ENCODE results near the gene ENAH.

The ENAH gene

DNA sequence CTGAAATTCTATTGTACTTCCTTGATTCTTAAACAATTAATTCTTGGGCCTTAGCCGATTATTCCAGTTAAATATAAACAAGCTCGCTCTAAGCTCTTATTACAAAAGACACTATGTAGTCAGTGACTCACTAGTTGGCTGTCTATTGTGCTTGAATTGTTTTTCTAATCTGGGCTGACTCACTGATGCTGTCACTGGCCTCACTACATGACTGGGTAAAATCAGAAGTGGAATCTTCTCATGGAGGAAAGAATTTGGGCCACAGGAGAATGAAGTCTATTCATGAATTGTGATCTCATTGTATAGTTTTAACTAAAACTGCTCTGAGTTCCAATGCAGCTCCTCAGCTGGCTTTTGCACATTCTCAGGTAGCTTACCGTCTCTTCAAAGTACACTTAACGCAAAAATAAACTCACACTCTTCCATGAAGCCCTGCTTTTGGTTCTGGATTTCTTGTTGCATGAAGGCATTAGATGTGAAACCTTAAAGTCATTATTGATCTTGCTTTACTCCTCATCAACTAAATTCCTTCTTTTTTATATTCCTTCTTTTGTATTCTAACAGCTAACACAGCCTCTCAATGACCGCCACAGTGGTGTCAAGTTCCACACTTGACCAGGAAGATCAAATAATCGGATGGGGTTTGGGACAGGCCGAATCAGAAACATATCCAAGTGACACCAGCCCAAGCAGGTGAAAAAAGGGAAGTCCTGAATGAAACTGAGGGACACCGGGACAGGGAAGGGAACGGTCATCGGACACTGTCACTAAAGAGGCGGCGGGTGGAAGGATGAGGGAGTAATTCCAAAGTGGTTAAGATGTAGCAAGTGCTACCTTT is 144.2 kb downstream of the ENAH start:
- DNase-seq (ENCODE audit: low read depth) = peak; percentile 97
- TF ChIP-seq, protein P1, sequence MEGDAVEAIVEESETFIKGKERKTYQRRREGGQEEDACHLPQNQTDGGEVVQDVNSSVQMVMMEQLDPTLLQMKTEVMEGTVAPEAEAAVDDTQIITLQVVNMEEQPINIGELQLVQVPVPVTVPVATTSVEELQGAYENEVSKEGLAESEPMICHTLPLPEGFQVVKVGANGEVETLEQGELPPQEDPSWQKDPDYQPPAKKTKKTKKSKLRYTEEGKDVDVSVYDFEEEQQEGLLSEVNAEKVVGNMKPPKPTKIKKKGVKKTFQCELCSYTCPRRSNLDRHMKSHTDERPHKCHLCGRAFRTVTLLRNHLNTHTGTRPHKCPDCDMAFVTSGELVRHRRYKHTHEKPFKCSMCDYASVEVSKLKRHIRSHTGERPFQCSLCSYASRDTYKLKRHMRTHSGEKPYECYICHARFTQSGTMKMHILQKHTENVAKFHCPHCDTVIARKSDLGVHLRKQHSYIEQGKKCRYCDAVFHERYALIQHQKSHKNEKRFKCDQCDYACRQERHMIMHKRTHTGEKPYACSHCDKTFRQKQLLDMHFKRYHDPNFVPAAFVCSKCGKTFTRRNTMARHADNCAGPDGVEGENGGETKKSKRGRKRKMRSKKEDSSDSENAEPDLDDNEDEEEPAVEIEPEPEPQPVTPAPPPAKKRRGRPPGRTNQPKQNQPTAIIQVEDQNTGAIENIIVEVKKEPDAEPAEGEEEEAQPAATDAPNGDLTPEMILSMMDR (conservative IDR thresholded peaks at IDR 0.05; ENCODE audit: low read depth, low read length) = no peak
- H3K4me3 ChIP-seq (ENCODE audit: low read length) = no peak overlapping the region

DNA sequence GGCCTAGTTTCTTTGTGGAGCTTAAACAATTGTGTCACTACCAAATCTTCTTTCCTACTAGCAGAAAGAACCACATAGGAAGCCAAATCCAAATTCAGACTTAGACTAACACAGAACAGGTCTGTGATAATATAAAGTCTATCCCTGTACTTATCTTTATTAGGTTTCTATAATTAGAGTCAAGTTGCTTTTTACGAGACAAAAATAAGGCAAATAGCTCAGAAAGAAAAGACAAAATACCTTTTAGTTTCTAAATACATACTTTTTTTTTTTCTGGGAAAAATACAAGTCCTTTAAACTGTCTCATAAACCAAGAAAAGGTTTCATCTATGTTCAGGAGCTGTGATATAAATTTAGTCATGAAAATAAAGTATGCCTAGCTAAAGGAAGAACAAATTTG is 146.2 kb downstream of the ENAH start:
- TF ChIP-seq, protein P1 (conservative IDR thresholded peaks at IDR 0.05; ENCODE audit: low read depth, low read length) = no peak
- no peak overlapping the region for H3K4me3 ChIP-seq (ENCODE audit: low read length)
- DNase-seq (ENCODE audit: low read depth) = no peak

DNA sequence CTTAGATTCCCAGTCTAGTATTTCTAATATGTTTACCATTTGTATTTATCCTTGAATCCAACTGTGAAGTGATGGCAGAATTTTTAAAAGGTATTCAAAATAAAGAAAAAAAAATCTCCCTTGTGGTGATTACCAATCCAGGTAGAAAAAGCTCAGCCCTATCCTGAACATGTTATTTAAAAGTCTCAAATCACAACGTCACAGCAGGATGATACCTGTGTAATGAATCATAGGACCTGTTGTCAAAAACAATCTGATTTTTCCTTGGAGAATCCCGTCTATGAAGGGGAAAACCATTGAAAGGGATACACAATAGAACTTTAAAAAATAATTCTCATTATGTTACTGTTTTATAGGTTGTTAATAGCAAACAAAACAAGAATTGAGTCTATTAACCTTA is 148.1 kb downstream of the ENAH start:
- no peak for DNase-seq (ENCODE audit: low read depth)
- H3K4me3 ChIP-seq (ENCODE audit: low read length) = no peak overlapping the region
- TF ChIP-seq, protein P1 (conservative IDR thresholded peaks at IDR 0.05; ENCODE audit: low read depth, low read length) = no peak

DNA sequence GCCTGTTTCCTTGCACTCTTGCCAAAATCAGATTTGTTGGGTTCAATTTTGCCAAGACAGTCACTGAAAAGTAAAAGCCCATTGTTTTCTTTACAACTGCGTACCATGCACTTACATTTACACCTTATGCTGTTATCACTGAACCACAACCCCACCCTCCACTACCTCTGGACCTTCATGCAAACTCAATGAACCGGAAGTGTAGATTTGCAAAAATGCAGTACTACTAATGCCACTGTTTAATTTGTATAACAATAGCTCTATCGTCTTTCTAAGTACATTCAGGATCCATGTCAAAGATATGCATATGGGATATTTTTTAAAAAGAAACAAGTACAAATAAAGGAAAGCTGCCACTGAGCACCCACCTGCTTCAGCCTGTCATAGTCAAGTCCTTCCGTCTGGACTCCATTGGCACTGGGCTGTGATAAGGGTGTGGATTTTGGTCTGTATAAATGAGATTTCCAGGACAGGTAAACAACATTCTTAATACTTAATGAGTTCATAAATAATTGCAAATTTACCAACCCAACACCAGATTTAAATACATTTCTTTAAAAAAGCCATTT is 152.2 kb downstream of the ENAH start:
- TF ChIP-seq, protein P1 (conservative IDR thresholded peaks at IDR 0.05; ENCODE audit: low read depth, low read length) = no peak
- no peak overlapping the region for H3K4me3 ChIP-seq (ENCODE audit: low read length)
- DNase-seq (ENCODE audit: low read depth) = no peak

DNA sequence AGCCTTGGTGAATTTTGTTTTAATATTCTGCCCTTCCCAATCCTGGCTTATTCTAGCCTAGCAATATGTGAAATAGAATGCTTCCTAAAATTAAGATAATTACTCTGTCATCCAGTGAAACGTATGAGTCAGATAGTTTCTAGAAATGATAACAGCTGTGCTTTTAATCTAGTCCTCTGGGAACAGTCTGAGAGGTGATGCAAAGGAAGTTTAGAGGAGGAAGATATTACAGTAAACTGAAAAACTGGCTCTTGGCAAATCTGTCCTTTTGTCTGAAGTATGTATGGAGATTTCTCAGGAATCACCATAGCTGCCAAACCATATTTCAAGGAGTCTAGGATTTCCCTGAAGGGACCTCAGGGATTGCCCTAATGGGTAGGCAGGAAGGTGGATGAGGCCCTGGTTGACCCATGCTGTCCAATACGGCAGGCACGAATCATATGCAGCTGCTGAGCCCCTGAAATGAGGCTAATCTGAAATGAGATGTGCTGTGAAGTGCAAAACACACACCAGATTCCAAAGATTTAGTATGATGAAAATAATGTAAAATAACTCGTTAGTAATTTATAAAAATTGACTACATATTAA is 154.3 kb downstream of the ENAH start:
- DNase-seq (ENCODE audit: low read depth) = no peak
- TF ChIP-seq, protein P1 (conservative IDR thresholded peaks at IDR 0.05; ENCODE audit: low read depth, low read length) = no peak
- H3K4me3 ChIP-seq (ENCODE audit: low read length) = no peak overlapping the region

DNA sequence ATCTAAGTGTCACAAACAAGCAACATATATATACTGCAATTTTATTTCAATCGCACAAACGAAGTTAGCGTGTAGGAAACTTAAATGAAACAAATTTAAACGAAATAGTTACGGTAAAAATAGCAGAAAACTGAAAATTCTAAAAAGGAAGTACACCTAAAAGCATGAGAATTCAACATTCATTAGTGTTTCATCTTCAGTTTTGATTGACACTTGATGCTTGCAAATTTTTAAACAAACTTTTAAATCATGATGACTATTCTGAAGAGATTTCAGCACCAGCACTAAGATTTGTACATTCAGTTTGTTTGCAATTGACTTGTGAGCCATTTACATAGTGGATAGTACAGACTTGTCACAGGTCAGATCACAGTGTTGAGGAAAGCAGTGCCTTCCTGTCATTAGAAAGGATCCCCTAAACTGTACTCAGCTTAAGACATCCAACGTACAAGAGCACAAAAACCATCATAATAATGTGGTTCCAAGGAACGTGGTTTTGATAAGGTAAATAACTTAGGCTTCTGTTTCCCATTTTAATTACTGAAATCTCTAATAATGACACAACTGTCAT is 158.0 kb downstream of the ENAH start:
- TF ChIP-seq, protein P1 (conservative IDR thresholded peaks at IDR 0.05; ENCODE audit: low read depth, low read length) = no peak
- DNase-seq (ENCODE audit: low read depth) = no peak
- H3K4me3 ChIP-seq (ENCODE audit: low read length) = no peak overlapping the region
